CD4-positive, alpha-beta T cell treated with Interleukin-21 for 1 hour (primary cell): ENCODE data around the gene ATG5.
"Not testable (repeated sequence)": the region's sequence is repeated elsewhere in the genome, so short reads cannot be mapped to it uniquely, and the experiment has no call there.

ENCODE experiments used
- DNase-seq: peaks from one replicate; pipeline ENCODE4 v3.0.0-alpha.2; 2020

The ATG5 gene

GRCh38 chr6:106173124-106173879 is 152.3 kb downstream of the ATG5 start:
- DNase-seq: no peak

GRCh38 chr6:106170030-106170791 is 155.3 kb downstream of the ATG5 start:
- no peak for DNase-seq

- no peak for DNase-seq
These were observed 156.0 kb downstream of the ATG5 start for GRCh38 chr6:106169517-106169916.

GRCh38 chr6:106168097-106168888 is 157.3 kb downstream of the ATG5 start:
- DNase-seq: no peak

GRCh38 chr6:106167096-106167814 is 158.3 kb downstream of the ATG5 start:
- DNase-seq: no peak

GRCh38 chr6:106165885-106166485 is 159.6 kb downstream of the ATG5 start:
- no peak for DNase-seq

- DNase-seq: peak; percentile 67
These were observed 161.3 kb downstream of the ATG5 start for GRCh38 chr6:106163966-106164877.

- peak; percentile 61 for DNase-seq
These were observed 162.1 kb downstream of the ATG5 start for GRCh38 chr6:106163446-106163965.

GRCh38 chr6:106162921-106163320 is 162.6 kb downstream of the ATG5 start:
- DNase-seq: no peak

GRCh38 chr6:106161893-106162292 is 163.7 kb downstream of the ATG5 start:
- DNase-seq: no peak

GRCh38 chr6:106161311-106161874 is 164.2 kb downstream of the ATG5 start:
- no peak for DNase-seq

- DNase-seq: no peak
These were observed 165.4 kb downstream of the ATG5 start for GRCh38 chr6:106160189-106160588.

GRCh38 chr6:106159531-106159940 is 166.0 kb downstream of the ATG5 start:
- no peak for DNase-seq

- no peak for DNase-seq
These were observed 166.7 kb downstream of the ATG5 start for GRCh38 chr6:106158816-106159215.

- DNase-seq: no peak
These were observed 168.7 kb downstream of the ATG5 start for GRCh38 chr6:106156863-106157262.

- DNase-seq: no peak
These were observed 169.1 kb downstream of the ATG5 start for GRCh38 chr6:106156413-106156812.

- DNase-seq: no peak
These were observed 170.2 kb downstream of the ATG5 start for GRCh38 chr6:106155219-106155830.

GRCh38 chr6:106154326-106154725 is 171.2 kb downstream of the ATG5 start:
- DNase-seq: no peak

GRCh38 chr6:106152952-106153351 is 172.6 kb downstream of the ATG5 start:
- no peak for DNase-seq

- not testable (repeated sequence) for DNase-seq
These were observed 173.1 kb downstream of the ATG5 start for GRCh38 chr6:106152476-106152875.
